ENCODE measurements around the gene SLF1.

SLF1 gene

DNA sequence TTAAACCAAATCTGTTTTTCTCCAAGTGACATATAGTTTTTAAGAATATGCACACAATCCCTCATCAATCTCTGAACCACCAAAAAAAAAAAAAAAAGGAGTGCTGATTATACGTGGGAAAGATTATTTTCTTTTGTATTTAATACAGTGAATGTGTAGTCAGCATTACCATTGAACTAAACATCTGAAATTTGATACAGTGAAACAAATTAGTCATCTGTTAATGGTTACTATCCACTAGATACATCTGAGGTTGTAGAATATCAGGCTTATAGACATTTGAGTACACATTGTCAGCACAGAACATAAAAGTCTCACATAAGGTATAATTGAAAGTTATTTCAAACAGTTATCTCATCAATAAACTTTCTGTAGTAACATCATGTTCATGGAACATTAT lies 87.0 kb downstream of the SLF1 start:
- no peak overlapping the region for H3K4me3 Mint-ChIP-seq
- H3K9me3 Mint-ChIP-seq: no peaks in the 10 kb centered on the region
- peaks cover 10% of the 10 kb centered on the region for H3K4me1 Mint-ChIP-seq (ENCODE audit: low read depth)
- peaks cover 20% of the 10 kb centered on the region for H3K36me3 Mint-ChIP-seq (ENCODE audit: low read depth)
- H3K27me3 Mint-ChIP-seq (ENCODE audit: low read depth): no peaks in the 10 kb centered on the region
- H3K27ac Mint-ChIP-seq: no peak overlapping the region
- no peak for DNase-seq (ENCODE audit: low spot score)

DNA sequence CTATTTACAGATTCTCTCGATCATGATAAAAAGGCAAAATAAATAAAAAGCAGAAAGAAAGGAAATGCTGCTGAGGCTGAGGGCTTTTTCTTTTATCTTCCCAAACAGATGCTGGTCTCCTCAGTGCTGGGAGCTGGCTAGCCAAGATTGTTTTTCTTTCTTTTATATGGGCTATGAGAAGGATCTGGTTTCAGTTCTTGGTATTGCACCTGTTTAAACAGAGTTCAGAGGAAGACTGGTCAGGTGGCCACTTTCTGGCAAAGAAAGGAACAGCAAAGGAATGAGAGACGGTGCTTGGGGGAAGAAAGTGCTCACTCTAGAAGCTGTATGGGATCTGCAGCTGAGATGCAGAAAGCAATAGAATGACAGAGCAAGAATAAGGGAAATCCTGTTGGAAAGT lies 88.9 kb downstream of the SLF1 start:
- Mint-ChIP-seq H3K36me3 (ENCODE audit: low read depth) (peaks cover 23% of the 10 kb centered on the region), H3K4me1 (ENCODE audit: low read depth) (peaks cover 7% of the 10 kb centered on the region), H3K27ac (no peak overlapping the region)

DNA sequence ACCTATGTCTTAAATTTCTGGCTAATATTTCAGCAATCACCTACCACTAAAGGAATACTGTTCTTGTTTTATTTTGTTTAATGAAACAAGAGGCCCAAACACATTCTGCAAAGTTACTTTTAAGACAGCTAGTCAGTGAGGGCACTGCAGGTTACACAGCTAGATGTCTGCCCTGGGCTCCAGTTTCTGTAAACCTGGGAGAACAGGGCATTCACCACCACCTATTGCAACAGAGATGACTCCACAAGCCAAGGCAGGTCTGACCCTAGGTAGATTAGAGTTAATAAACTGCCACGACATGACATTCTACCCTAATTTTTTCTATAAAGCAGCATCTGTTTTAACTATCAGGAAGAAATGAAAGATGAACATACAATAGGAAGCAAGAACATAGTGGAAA lies 90.8 kb downstream of the SLF1 start:
- no peaks in the 10 kb centered on the region for H3K27me3 Mint-ChIP-seq (ENCODE audit: low read depth)
- no peak overlapping the region for H3K4me3 Mint-ChIP-seq
- DNase-seq (ENCODE audit: low spot score): no peak
- peaks cover 1% of the 10 kb centered on the region for H3K4me1 Mint-ChIP-seq (ENCODE audit: low read depth)
- no peaks in the 10 kb centered on the region for H3K9me3 Mint-ChIP-seq
- H3K36me3 Mint-ChIP-seq (ENCODE audit: low read depth): peaks cover 25% of the 10 kb centered on the region
- no peak overlapping the region for H3K27ac Mint-ChIP-seq

More for the DNA sequence above, 88.9 kb downstream of the SLF1 start:
- Mint-ChIP-seq H3K9me3 (no peaks in the 10 kb centered on the region), H3K4me3 (no peak overlapping the region), H3K27me3 (ENCODE audit: low read depth) (no peaks in the 10 kb centered on the region)
- DNase-seq (ENCODE audit: low spot score): no peak

DNA sequence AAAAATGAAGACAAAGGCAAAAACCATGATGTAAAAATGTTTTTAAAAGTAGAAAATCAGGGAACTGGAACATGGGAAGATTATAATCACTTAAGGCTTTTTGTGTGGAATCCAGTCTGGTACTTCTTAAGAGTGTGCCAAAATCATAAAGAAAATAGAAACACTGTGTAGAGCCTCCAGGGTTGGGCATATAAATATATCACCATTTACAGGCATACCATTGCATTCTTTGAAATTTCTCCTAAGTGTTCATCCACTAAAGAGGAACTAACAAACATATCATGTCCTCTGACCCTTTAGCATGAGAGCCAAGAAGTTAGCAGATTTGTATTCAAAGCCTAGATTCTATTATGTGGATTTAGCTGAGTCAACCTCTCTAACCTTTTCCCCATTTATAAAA lies 93.3 kb downstream of the SLF1 start:
- H3K9me3 Mint-ChIP-seq: no peaks in the 10 kb centered on the region
- no peak overlapping the region for H3K4me3 Mint-ChIP-seq
- H3K27me3 Mint-ChIP-seq (ENCODE audit: low read depth): no peaks in the 10 kb centered on the region
- peaks cover 1% of the 10 kb centered on the region for H3K4me1 Mint-ChIP-seq (ENCODE audit: low read depth)
- no peak overlapping the region for H3K27ac Mint-ChIP-seq
- no peak for DNase-seq (ENCODE audit: low spot score)
- peaks cover 25% of the 10 kb centered on the region for H3K36me3 Mint-ChIP-seq (ENCODE audit: low read depth)

DNA sequence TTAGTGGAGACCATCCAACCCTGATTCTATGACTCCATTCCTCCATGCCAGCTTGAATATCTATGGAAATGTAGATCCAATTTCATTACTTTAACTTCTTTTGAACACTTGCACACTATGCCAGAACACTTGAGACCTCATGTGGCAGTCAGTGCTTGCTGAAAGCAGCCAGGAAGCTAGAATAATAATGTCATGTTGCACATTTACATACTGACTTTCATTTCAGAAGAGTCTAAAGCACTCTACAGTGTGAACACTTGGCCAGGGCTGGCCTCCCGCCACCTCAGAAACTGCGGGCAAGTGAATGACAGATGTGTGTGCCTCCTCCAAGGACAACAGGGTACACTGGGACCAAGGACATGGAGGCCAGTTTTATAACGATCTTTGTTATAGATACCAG lies 97.3 kb downstream of the SLF1 start:
- no peaks in the 10 kb centered on the region for H3K4me1 Mint-ChIP-seq (ENCODE audit: low read depth)
- H3K4me3 Mint-ChIP-seq: no peak overlapping the region
- H3K9me3 Mint-ChIP-seq: no peaks in the 10 kb centered on the region
- peaks cover 14% of the 10 kb centered on the region for H3K36me3 Mint-ChIP-seq (ENCODE audit: low read depth)
- H3K27ac Mint-ChIP-seq: no peak overlapping the region
- H3K27me3 Mint-ChIP-seq (ENCODE audit: low read depth): peaks cover 3% of the 10 kb centered on the region
- DNase-seq (ENCODE audit: low spot score): no peak

DNA sequence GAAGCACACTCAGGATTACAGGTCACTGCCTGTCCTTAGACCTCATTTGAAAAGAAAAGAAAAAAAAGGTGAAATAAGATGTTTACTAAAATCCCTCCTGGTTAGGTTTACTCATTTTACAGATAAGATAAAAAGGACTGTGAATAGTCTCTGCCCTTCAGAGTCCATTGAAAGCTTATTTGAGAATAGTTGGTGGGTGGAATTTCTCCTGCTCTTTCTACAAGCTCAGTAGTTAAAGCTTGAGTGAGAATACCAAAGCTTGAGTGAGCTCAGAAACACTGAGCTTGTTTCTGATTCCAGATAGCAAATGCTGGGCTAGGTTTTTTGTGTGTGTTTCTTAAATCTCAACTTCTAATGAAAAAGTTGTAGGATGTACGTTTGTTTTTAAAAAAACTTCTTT lies 106.7 kb downstream of the SLF1 start:
- Mint-ChIP-seq H3K4me1 (ENCODE audit: low read depth) (no peaks in the 10 kb centered on the region), H3K9me3 (no peaks in the 10 kb centered on the region), H3K27ac (no peak overlapping the region), H3K36me3 (ENCODE audit: low read depth) (no peaks in the 10 kb centered on the region), H3K4me3 (no peak overlapping the region), H3K27me3 (ENCODE audit: low read depth) (peaks cover 15% of the 10 kb centered on the region)
- DNase-seq (ENCODE audit: low spot score): no peak

DNA sequence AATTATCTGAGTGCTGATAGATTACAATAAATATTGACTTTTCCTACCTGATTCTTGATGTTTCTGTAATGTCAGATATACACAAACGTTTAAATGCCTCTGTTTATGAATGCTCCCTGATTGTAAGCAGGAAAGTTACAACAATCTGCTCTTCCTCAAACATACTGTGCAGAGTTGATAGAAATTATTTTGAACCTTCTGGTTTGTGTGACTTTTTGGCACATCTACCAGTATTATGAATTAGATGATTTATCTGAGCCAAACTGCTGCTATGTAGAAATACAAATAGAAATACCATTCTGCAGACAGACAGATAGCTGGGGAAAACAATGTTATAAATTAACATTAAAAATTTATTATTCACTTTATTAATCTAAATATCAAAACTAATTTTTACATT lies 113.0 kb downstream of the SLF1 start:
- Mint-ChIP-seq H3K36me3 (ENCODE audit: low read depth) (no peaks in the 10 kb centered on the region), H3K9me3 (no peaks in the 10 kb centered on the region), H3K27me3 (ENCODE audit: low read depth) (peaks cover 7% of the 10 kb centered on the region), H3K4me3 (no peak overlapping the region), H3K4me1 (ENCODE audit: low read depth) (peaks cover 3% of the 10 kb centered on the region), H3K27ac (no peak overlapping the region)
- DNase-seq (ENCODE audit: low spot score): no peak

DNA sequence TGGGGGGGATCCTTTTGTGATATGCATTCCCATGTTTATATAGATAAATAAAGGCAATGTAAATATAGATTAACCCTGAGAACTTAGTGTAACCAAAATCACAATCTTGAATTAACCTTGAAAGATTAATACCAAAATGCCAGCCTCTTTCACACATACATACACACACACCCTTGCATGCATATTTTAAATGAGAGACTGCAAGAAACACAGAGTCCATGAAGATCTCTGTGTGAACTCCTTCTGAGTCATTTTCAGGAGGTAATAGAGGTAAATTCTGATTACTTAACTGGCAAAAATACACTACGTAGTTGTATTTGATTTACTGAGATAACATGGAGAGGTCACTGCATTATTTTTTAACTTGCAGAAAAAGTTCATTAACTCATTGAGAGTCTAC lies 118.0 kb downstream of the SLF1 start:
- Mint-ChIP-seq H3K4me1 (ENCODE audit: low read depth) (no peaks in the 10 kb centered on the region), H3K9me3 (no peaks in the 10 kb centered on the region), H3K4me3 (no peak overlapping the region), H3K36me3 (ENCODE audit: low read depth) (no peaks in the 10 kb centered on the region), H3K27ac (no peak overlapping the region), H3K27me3 (ENCODE audit: low read depth) (no peaks in the 10 kb centered on the region)
- no peak for DNase-seq (ENCODE audit: low spot score)

DNA sequence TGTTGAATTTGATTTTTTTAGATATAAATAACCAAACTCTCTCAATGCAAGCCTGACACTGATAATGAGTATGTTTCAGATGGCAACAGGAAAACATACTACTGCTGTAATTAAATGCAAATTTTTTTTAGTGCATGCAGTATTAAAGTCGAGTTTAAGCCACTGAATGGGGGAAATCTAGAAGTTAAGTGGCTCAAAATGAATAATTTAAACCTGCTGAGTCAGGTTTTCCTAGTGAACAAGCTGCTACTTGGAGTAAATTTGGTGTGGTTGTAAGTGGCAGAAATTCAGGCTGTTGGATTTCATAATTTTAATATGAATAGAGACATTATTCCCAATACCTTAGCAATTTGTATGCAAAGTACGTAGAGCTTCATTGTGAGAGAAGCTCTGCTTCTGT lies 121.8 kb downstream of the SLF1 start:
- DNase-seq (ENCODE audit: low spot score): no peak
- H3K4me1 Mint-ChIP-seq (ENCODE audit: low read depth): no peaks in the 10 kb centered on the region
- H3K4me3 Mint-ChIP-seq: no peak overlapping the region
- H3K9me3 Mint-ChIP-seq: no peaks in the 10 kb centered on the region
- H3K27me3 Mint-ChIP-seq (ENCODE audit: low read depth): no peaks in the 10 kb centered on the region
- H3K27ac Mint-ChIP-seq: no peak overlapping the region
- H3K36me3 Mint-ChIP-seq (ENCODE audit: low read depth): no peaks in the 10 kb centered on the region

DNA sequence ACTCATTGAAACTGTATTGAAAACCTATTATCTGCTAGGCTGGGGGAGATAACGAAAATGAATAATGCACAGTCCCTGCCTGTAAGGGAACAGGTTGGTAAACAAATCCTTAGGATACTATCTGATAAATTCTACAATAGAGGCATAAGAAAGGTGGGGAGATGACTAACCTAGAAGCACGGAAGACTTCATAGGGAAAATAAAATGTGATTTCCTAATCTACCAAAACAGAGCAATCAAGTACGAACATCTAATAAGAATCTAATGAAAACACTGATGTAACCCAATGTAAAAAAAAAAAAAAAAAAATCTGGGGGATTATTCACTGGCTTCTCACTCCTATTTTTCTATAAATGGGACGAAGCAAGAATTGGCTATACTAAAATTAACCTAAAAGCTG lies 124.4 kb downstream of the SLF1 start:
- H3K27me3 Mint-ChIP-seq (ENCODE audit: low read depth): no peaks in the 10 kb centered on the region
- no peaks in the 10 kb centered on the region for H3K36me3 Mint-ChIP-seq (ENCODE audit: low read depth)
- no peaks in the 10 kb centered on the region for H3K4me1 Mint-ChIP-seq (ENCODE audit: low read depth)
- no peak overlapping the region for H3K27ac Mint-ChIP-seq
- no peaks in the 10 kb centered on the region for H3K9me3 Mint-ChIP-seq
- no peak for DNase-seq (ENCODE audit: low spot score)
- no peak overlapping the region for H3K4me3 Mint-ChIP-seq

DNA sequence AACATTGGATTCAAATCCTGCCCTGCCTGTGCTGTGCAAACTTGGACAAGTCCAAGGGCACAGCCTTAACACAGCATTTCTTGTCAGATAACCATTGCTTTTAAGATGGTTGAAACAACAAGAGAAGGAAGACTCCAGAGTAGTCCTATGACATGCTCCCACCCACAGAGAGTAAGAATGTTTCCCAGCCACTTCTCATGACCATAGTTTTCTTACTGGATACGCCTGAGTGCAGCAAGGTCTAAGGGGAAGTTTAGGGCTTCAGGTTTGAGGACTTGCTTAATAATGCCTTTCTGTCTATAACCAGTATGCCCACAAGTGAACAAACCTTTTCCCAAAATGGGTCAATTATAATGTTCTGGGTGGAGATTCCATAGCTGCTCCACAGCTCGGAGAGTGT lies 126.4 kb downstream of the SLF1 start:
- no peak for DNase-seq (ENCODE audit: low spot score)
- H3K36me3 Mint-ChIP-seq (ENCODE audit: low read depth): no peaks in the 10 kb centered on the region
- no peaks in the 10 kb centered on the region for H3K4me1 Mint-ChIP-seq (ENCODE audit: low read depth)
- no peak overlapping the region for H3K27ac Mint-ChIP-seq
- no peak overlapping the region for H3K4me3 Mint-ChIP-seq
- peaks cover 4% of the 10 kb centered on the region for H3K27me3 Mint-ChIP-seq (ENCODE audit: low read depth)
- no peaks in the 10 kb centered on the region for H3K9me3 Mint-ChIP-seq

DNA sequence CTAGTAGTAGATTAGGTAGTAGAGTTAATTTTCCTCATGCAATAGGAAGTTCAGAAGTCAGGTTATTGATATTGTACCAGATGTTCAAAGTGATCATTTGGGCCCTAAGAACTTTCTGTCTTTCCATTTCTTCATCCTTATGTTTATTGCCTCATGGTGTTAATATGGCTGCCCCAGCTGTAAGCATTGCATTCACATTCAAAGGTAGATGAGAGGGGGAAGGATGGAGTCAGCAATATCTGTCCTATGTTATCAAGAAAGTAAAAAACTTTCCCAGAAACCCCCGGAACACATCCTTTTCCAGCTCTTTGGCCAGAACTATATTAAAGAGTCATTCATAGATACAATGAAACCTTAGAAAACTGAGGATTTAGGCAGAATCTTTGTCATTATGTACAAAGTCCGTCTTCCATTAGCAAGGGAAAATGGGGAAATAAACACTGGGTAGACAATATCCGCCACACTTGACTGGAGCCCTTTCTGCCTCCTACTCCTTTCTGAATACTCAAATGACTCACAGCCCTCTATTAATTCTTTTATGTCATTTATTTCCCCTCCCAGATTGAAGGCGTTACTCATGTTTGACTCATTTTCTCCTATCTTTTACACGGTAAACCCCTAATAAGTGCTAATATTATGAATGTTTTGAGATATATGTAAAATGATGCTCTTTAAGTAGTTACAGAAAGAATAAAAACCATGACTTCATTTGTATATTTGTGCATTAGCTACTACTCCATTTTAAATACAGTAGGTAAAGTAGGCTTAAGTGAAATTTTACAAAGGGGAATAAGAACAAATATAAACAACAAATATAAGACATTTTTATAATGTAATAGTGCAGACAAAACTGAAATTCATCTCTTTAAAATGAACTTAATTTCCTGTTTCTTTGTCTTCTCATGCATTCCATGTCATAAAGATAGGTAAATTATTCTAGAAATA lies 127.6 kb downstream of the SLF1 start:
- Mint-ChIP-seq H3K4me3 (no peak overlapping the region), H3K27ac (no peak overlapping the region)

DNA sequence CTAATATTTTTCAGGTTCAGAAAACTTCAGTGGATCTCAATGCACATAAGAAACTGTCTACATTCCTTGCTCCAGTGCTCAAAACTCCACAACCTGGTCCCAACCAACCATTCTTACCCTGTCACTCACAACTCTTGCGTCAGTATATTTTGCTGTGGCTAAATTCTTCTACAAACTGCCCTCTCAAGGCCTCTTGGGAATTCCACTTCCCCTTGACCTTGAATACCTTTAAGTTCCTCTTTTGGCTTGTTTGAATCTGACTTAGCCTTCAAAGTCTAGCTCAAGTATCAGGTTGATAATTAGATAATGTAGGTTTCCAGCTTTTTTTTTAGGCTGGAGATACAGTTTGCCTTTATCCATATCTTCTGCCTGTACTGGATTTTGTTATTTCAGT lies 128.3 kb downstream of the SLF1 start:
- no peaks in the 10 kb centered on the region for H3K36me3 Mint-ChIP-seq (ENCODE audit: low read depth)
- H3K27me3 Mint-ChIP-seq (ENCODE audit: low read depth): peaks cover 8% of the 10 kb centered on the region
- no peak overlapping the region for H3K27ac Mint-ChIP-seq
- H3K9me3 Mint-ChIP-seq: no peaks in the 10 kb centered on the region
- no peak overlapping the region for H3K4me3 Mint-ChIP-seq
- no peak for DNase-seq (ENCODE audit: low spot score)
- H3K4me1 Mint-ChIP-seq (ENCODE audit: low read depth): no peaks in the 10 kb centered on the region

More for the DNA sequence above, 127.6 kb downstream of the SLF1 start:
- H3K9me3 Mint-ChIP-seq: no peaks in the 10 kb centered on the region
- no peak for DNase-seq (ENCODE audit: low spot score)
- no peaks in the 10 kb centered on the region for H3K36me3 Mint-ChIP-seq (ENCODE audit: low read depth)
- no peaks in the 10 kb centered on the region for H3K4me1 Mint-ChIP-seq (ENCODE audit: low read depth)
- H3K27me3 Mint-ChIP-seq (ENCODE audit: low read depth): peaks cover 4% of the 10 kb centered on the region
